GM23248 (cell line): ENCODE results near the gene RAC2.

Experiments used
- EZH2 ChIP-seq: fragments of 200-600 bp; sonication (generic); IDR thresholded peaks from 2 replicates; pipeline ENCODE4 v1.6.1; 2018; ENCODE audit warnings: antibody characterized with exemption, mild to moderate bottlenecking; ENCODE audit not compliant: insufficient read depth, poor library complexity, severe bottlenecking
- EZH2phosphoT487 ChIP-seq: fragments of 200-600 bp; sonication (generic); IDR thresholded peaks from 2 replicates; pipeline ENCODE4 v1.6.1; 2018; ENCODE audit warnings: antibody characterized with exemption, moderate library complexity, mild to moderate bottlenecking, low read depth; ENCODE audit not compliant: insufficient read depth

DNA sequence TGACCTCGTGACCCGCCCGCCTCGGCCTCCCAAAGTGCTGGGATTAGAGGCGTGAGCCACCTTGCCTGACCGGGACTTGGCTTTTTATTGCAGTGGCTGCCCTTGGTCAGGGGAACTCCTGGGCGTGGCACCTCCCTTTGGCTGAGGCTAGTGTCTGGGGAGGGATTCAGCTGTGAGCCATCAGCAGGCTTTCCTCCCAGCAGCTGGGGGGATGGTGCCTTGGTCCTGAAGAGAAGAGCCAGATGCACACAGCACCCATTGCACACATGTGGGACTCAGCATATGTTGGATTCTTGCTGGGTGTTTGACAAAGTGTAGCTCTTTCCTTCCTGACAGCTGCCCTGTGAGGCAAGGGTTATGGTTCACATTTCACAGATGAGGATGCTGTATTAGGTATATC lies 46.7 kb upstream of the RAC2 start:
- TF ChIP-seq EZH2 (no peak), EZH2phosphoT487 (no peak)
